Neural progenitor cell (in vitro differentiated cells): ENCODE data around the gene ACAP2.

Experiments
- CTCF ChIP-seq: fragments of 200-600 bp; sonication (generic); IDR thresholded peaks from 2 replicates; pipeline ENCODE4 v1.5.1; 2017; ENCODE audit warnings: antibody characterized with exemption, mild to moderate bottlenecking
- EZH2 ChIP-seq: fragments of 200-600 bp; sonication (generic); IDR thresholded peaks from 2 replicates; pipeline ENCODE4 v1.6.1; 2017; ENCODE audit warnings: antibody characterized with exemption, mild to moderate bottlenecking, moderate library complexity
- EZH2phosphoT487 ChIP-seq: fragments of 200-600 bp; sonication (generic); IDR thresholded peaks from 2 replicates; pipeline ENCODE4 v1.6.1; 2017; ENCODE audit warnings: antibody characterized with exemption

GRCh38 chr3:195230244-195230643, 212.6 kb downstream of the ACAP2 start:
- TF ChIP-seq CTCF = no peak
- no peak for TF ChIP-seq EZH2
- TF ChIP-seq EZH2phosphoT487 = no peak
